ENCODE measurements around the gene CDCA4.

The CDCA4 gene

GRCh38 chr14:104985675-104986486, 35.0 kb downstream of the CDCA4 start, which contains the start of gene CLBA1:
CLBA1 (plus strand) TSS chr14:104985788; CDS start chr14:104986432, 644 bp downstream.
- DNase-seq = peak; percentile 89

- DNase-seq = no peak
Measured at GRCh38 chr14:104984056-104984894, 36.6 kb downstream of the CDCA4 start.

DNA sequence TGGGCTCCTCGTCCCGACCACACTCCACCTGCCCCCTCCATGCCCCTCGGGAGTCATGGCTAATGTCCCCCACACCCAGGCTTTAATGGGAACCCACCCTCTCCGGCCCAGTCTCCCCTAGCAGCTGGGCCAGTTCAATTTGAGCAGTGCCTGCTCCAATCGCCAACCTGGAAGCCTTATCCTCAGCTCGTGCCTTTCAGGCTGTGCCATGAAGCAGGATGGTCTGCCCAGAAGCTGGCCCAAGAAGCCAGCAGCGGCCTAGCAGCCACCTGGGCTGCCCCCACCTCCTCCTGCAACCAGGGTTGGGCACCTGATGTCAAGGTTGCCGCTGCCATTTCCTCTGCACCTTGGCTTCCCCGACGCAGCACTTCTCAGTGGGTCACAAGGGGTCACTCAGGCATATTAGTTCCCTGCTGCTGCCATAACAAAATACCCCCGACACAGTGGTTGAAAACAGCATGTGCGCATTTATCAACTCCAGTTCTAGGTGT, 37.6 kb downstream of the CDCA4 start:
- DNase-seq = no peak

DNA sequence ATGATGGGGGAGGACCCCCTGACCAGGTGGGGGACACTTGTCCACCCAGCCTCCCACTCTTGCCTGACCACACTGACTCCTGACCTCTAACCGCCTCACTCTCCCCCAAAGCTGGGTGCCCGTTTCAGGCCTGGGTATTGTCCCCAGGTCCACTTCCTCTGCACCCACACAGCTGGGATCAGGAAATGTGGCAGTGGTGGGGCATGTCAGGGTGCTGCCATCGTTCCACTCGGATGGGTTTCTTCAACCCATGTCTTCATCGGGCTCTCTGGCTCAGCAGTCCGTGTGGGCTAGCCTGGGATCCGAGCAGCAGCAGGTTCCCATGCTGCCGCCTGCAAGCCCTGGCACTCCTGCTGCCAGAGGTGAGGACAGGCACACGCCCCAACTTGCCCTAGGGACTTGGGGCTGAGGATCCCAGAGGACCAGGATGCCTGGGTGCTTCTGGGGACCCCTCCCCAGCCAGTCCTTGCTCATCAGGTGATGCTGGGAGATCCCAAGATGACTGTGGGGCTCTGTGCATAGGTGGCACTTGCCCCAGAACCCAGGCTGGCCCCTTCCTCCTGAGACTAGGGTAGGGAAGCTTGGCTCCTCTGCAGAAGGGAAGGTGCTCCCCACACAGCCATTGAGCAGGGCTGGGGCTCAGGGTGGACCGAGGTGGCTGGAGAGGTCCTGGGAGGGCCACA, 38.2 kb downstream of the CDCA4 start:
- no peak for DNase-seq

DNA sequence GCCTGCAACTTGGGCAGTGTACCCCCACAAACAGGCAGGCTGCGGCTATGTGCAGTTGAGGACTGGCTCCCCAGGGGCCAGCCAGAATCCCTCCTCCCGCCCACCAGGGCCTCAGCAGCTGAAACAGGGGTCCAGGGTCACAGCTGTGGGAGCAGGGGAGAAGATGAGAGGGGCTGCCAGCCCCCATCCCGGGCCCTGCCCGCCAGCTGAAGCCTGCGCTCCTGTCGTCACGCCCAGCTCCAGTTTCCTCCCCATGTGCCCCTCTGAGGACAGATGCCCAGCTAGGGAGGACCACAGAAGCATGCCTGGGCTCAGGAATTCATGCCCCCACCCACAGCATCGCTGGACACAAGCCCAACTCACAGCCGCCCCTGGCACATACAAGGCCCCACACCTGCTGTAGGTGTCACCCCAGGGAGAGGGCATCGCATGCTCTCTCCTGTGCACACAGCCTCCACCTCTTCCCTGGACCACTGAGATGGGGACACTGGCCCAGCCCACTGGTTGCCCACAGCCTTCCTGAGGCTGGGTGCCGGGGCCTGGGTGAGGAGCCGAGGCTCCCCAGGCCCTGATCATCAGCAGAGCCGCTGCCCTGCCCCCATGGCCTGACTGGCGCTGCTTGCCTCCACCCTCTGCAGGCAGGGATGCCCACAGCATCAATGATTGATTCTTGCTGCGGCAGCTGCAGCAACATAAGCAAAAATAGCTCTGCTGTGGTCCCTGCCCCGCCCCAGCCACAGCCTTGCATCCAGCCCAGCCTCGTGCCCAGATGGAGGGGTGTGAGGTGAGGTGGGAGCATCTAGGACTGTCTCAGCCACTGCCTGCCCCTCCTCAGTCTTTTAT, 39.0 kb downstream of the CDCA4 start:
- no peak for DNase-seq

DNA sequence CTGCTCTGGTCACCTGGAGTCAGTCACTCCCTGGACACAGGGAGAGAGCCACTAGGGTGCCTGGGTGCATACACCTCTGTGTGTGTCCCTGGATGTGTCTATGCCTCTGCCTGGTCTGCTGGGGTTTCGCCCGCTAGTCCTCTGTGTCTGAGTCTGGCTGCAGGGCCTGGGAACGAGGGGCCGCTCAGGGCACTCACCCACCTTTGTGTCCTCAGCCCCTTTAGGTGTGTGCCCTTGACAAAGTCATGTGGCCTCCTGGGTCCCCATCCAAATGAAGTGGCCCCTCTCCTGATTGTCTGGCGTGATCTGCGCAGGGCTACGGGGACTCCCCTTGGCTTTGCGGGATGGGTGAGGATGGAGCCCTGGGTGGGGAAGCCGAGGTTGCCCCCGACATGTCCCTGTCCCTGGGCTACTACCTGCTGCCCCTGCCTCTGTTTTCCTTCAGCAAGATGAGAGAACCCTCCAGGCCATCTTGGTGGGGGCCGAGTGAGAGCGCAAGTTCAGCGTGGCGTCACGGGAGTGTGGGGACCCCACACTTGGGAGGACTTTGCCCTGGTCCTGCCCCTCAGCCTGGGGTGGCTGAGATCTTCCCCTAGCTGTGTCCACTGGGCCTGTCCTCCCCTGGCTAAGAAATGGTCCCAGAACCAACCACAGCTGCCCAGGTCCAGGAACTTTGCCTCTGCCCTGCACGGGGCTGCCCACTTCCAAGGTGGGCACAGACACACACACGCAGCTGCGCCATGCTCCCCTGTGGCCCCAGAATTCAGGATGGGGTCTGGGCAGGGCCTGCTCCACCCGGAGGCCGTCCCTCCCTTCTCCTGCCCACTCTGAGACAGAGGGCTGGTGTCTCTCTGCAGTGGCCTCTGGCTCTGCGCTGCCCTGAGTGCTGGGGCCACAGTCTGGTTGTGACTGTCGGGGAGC, 40.0 kb downstream of the CDCA4 start:
- no peak for DNase-seq

DNA sequence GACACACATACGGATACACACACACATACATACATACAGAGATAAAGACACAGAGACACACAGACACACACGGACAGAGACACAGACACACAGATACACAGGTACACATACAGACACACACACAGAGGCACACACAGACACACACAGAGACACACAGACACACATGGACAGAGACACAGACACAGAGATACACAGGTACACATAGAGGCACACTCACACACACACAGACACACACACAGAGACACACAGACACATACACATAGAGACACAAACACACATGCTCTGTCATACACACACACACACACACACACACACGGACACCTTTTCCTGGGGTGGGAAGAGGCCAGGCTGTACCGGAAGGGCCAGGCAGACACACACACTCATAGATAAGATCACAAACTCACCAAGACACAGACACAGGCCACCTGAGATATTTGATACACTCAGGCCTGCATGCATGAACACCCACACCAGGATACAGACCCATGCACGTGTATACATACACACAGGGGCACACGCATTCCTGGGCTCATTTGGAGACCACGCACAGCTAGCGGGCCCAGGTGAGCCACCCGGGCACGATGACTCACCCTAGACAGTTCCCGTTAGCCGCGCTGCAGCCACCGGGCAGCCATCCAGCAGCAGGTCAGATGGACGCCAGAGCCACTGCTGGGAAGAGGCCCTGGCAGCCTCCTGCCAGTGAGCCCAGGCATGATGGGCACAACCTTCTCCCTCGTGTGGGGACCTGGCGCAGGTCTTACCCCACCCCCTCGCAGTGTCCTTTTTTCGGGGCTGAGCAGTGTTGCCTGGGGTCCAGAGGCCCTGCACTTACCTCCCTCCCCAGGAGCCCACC, 40.9 kb downstream of the CDCA4 start:
- DNase-seq = no peak

- DNase-seq = no peak
Measured at GRCh38 chr14:104978746-104979691, 41.9 kb downstream of the CDCA4 start.

- DNase-seq = peak; percentile 61
Measured at GRCh38 chr14:104977681-104978653, 42.9 kb downstream of the CDCA4 start, which contains the start of gene AHNAK2. AHNAK2 (minus strand) TSS chr14:104978374; CDS start chr14:104978237, 137 bp downstream.

DNA sequence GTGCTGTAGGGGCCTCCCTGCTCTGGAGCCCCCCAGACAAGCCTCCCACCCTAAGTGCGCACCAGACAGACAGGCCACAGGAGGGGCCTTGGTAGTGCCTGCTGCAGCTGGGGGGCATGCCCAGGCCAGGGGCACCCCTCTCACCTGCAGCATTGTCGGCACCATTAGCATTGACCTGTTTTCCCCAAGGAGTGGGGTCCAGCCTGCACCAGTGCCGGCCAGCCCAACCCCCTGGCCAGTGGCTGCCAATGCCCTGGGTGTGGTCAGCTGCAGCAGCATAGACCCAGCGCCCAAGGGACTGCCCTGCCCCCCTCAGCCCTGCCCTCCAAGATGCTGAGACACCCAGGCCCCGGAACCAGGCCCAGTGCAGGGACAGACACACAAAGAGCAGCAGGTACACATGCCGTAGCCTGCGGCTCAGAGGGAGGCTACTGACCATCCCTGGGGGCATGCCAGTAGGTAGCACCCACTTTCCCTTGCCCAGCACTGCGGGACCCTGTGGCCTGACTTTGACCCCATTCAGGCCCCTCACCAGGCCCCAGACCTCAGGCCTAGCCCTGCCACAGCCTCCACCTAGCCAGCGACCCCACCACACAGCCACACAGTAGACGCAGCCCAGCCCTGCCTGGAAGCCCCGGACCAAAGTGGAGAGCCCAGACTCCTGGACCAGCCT, 43.7 kb downstream of the CDCA4 start:
- DNase-seq = no peak

DNA sequence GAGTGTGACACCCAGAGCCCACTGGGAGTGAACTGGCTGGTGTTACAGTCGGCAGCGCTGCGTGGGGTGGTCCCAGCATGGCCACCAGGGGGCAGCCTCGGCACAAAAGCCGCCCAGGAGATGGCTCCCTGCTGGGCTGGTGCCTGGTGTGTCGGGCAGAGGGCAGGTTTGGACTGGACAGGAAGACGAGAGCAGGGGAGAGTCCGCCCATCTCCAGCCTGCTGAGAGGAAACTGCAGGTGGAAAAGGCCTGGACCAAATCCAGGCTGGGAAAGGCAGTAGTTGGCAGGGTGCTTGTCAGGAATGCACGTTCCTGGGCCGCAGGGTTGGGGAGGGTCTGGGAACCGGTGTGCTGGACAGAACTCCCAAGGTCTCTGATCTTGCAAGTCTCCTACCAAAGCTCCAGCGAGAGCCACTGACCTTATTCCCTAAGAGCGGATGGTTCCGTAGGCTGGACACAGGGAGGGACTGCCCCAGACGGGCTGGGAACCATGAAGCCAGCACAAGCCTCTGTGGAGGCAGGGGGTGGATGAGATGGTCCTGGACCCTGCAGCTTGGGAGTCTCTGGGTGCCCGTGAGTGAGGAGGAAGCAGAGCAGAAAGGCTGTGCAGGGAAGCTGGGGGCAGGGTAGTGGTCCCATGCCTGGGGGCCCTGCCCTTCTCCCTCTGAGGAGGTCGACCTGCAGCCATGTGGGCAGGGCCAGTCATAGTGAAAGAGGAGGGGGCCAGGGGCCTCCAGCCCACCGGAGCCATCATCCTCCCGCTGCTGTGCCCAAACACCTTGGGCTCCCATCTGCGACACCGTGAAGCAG, 44.5 kb downstream of the CDCA4 start:
- peak; percentile 56 for DNase-seq

DNA sequence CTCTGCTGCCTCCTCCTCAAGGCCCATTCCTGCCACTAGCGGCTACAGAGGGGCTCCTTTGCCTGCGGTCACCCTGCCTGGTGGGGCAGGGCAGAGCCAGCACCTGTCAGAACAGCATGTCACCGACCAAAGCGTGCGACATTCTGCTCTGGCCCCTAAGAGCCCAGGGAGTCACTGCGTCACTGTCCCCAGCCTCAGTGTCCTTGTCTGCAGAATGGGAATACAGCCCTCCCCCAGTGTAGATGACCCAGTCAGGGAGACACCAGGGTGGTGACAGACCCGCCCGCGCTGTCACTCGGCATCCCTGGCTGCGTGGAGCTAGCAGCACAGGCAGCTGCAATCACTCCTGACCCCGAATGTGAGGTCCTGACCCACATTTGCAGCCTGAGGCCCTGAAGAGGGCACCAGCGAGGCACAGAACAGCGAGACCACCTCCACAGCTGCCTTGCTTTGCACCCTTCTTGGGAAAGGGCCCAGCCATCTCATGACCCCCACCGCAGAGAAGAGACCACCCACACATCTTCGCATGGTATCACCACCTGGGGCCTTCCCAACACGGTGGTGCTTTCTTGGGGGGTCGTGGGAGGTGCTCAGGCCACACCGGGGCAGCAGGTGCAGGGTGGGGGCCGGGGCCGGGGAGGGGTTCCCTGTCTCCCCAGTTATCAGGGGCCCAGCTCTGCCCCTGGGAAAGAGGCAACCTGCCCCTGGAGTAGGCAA, 45.2 kb downstream of the CDCA4 start:
- no peak for DNase-seq

DNA sequence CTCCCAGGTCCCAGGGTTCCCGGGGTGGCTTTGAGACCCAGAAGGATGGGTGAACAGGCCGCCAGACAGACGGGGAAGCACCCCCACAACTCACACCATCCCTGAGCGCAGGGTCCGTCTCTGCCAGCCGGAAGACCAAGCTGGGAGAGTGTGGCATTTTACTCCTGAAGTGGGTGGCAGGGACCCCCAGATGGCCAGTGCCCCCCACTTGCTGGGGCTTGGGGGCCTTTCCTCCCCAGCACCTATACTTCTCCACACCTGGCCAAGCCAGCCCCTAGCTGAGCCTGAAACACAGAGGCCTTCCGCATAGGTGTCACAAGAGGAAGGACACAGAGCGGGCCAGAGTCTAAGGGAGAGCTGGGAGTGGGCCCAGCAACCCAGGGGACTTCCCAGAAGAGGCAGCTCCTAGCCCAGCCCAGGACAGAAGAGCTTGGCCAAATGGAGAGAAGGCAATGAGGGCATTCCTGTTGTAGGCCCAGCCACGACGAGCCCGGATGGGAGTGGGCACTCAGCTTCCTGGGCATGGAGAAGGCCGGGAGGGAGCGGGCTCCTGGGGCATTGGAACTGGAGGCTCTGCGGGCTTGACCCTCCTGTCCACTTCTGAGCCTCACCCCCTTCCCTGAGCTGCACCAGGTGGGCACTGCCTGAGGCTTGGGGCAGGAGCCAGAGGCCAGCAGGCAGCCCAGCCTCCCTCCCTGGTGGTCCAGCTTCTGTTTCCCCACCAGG, 46.1 kb downstream of the CDCA4 start:
- no peak for DNase-seq

- no peak for DNase-seq
Measured at GRCh38 chr14:104974146-104974541, 46.7 kb downstream of the CDCA4 start.

Measured in fibroblast of skin of right quadriceps (primary cell).